AG09319 (cell line): ENCODE data around the gene THAP12.
"Not testable (repeated sequence)": the region's sequence is repeated elsewhere in the genome, so short reads cannot be mapped to it uniquely, and the experiment has no call there.

Source experiments
- DNase-seq: peaks from one replicate; pipeline ENCODE4 v3.0.0-alpha.2; 2010; ENCODE audit warnings: low read depth; ENCODE audit errors: extremely low read depth
- TF ChIP-seq, protein P1 (sequence below): IDR thresholded peaks from 2 replicates; pipeline ENCODE4 v1.5.1; 2011; ENCODE audit warnings: low read depth, mild to moderate bottlenecking, inconsistent platforms, low read length, moderate library complexity

The THAP12 gene

DNA sequence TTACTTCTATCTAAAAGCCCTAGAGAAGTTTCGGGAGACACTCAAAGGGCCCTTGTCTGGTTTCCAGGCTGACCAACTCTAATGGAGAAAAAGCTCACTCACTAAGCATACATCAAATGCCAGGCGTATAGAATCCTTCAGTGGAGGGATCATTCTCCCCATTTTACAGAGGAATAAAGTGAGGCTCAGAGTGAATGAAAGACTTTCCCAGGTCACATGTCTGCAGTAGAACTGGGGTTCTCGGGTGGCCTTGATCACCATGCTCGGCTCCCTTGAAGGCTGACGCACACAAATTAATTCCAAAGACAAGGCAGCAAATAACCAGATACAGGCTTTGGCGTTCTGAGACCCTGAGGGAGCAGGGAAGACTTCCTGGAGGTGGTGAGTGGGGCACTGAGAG is 60.0 kb downstream of the THAP12 start:
- DNase-seq = no peak
- TF ChIP-seq, protein P1, sequence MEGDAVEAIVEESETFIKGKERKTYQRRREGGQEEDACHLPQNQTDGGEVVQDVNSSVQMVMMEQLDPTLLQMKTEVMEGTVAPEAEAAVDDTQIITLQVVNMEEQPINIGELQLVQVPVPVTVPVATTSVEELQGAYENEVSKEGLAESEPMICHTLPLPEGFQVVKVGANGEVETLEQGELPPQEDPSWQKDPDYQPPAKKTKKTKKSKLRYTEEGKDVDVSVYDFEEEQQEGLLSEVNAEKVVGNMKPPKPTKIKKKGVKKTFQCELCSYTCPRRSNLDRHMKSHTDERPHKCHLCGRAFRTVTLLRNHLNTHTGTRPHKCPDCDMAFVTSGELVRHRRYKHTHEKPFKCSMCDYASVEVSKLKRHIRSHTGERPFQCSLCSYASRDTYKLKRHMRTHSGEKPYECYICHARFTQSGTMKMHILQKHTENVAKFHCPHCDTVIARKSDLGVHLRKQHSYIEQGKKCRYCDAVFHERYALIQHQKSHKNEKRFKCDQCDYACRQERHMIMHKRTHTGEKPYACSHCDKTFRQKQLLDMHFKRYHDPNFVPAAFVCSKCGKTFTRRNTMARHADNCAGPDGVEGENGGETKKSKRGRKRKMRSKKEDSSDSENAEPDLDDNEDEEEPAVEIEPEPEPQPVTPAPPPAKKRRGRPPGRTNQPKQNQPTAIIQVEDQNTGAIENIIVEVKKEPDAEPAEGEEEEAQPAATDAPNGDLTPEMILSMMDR = no peak

DNA sequence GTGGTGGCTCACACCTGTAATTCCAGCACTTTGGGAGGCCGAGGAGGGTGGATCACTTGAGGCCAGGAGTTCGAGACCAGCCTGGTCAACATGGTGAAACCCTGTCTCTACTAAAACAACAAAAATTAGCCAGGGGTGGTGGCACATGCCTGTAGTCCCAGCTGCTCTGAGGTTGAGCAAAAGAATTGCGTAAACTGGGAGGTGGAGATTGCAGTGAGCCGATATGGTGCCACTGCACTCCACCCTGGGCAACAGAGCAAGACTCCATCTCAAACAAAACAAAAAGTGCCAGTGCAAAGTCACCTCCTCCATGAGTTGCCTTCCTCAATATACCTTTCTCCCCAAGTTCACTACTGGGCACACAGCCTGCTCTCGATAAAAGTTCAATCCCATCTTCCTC is 61.1 kb downstream of the THAP12 start:
- DNase-seq = not testable (repeated sequence)

DNA sequence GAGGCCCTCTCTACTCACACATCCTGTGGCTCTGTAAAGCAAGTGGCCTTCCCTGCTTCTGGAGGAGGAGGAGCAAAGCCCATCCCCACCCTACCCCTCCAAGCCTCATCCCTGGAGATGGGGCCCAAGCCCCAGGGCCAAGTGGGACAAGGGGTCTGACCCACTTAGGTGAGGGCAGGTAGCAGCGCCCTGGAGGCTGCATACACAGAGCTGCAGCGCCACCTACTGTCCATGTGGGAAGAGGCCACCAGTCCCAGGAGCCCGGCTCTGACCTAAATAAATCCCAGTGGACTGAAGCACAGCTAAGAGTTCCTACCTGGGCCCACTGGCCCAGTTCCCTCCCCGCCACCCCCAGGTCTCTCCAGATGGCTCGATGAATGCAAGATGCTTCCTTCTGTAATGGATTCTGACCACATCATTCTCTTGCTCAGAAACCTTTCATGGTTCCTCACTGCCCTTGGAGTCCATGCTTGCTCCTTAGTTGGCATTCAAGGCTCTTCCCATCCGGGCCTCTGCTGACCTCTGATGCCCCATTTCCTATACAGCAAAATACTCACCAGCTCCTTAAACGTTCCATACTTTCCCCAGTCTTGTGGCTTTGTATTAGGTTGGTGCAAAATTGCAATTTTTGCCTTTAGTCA is 62.1 kb downstream of the THAP12 start:
- TF ChIP-seq, protein P1 = peak; percentile 96
- DNase-seq = peak; percentile 23

- TF ChIP-seq, protein P1 = no peak
- DNase-seq = no peak
These were observed 63.6 kb downstream of the THAP12 start for GRCh38 chr11:76317296-76317695.

DNA sequence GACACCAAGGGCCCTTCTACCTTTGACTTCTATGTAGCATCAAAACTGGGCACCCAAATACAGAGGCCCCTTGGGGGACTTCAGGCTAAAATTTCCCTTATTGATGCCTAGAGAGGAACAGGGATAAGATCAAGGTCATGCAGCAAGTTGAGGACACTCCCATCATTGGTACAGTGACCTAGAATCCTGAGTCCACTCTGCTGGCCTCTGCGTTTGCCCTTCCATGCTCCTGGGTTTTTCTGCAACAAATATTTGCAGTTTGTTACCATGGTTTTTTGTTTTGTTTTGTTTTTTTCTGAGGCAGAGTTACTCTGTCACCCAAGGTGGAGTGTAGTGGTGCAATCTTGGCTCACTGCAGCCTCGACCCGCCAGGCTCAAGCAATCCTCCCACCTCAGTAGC is 64.2 kb downstream of the THAP12 start:
- TF ChIP-seq, protein P1 = no peak

GRCh38 chr11:76315182-76315853 is 65.6 kb downstream of the THAP12 start:
- TF ChIP-seq, protein P1 = no peak
- no peak for DNase-seq

More for the DNA sequence above, 64.2 kb downstream of the THAP12 start:
- DNase-seq = no peak

DNA sequence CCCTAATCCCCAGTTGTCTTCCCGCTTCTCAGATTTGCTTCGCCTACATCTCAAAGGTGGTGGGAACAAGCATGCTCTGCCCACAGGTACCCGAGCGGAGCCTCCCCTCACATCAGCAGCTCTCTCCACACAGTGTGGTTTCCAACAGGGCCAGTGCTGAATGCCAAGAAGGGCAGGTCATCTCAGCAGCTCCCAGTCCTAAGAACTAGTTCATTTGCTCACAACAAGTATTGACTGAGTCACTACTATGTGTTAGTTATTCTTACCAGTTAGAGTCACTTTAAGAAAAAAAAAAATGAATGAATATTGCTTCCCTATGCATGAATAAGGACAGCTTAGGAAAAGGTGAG is 66.2 kb downstream of the THAP12 start:
- no peak for DNase-seq
- TF ChIP-seq, protein P1 = no peak
